PC-3 (cell line): Measurements from ENCODE around the gene ERICH3.

Source experiments
- CTCF ChIP-seq: fragments of 300-600 bp; sonication (generic); conservative IDR thresholded peaks from 2 replicates; pipeline ENCODE4 v1.5.1; 2017; ENCODE audit warnings: antibody characterized with exemption, low read depth, mild to moderate bottlenecking, low read length
- EZH2 ChIP-seq: fragments of 300-600 bp; sonication (generic); IDR thresholded peaks from one replicate; pipeline ENCODE4 v1.6.1; 2017; ENCODE audit warnings: antibody characterized with exemption, mild to moderate bottlenecking, low read length; ENCODE audit not compliant: unreplicated experiment
- EZH2phosphoT487 ChIP-seq: fragments of 300-600 bp; sonication (generic); IDR thresholded peaks from 2 replicates; pipeline ENCODE4 v1.6.1; 2018; ENCODE audit warnings: mild to moderate bottlenecking, antibody characterized with exemption, low read length, borderline replicate concordance

DNA sequence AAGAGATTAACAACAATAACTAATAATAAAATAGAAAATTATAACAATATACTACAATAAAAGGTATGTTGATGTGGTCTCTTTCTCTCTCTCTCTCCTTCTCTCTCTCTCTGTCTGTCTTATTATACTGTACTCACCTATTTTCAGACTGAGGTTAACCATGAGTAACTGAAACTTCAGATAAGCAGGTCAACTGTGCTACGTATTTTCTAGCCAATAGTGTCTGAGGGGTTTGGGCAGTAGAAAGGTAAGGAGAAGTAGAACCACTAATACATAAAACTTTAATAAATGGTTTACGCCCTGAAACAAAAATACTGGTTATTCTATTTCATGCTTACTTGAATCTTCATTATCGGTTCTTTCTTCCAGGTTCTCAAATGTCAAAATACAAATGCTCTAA lies 90.2 kb downstream of the ERICH3 start:
- TF ChIP-seq CTCF (no peak), EZH2phosphoT487 (no peak), EZH2 (no peak)
